Transverse colon (tissue), 4 donors: ENCODE data around the gene SGO2. TPM values are rescaled to one million over a fixed set of nuclear protein-coding genes. Genes with fewer than 3 reads are reported as not detected.
"Not testable (repeated sequence)": the region's sequence is repeated elsewhere in the genome, so short reads cannot be mapped to it uniquely, and the experiment has no call there.

Source experiments
- DNase-seq: peaks from one replicate; pipeline ENCODE4 v3.0.0-alpha.2; 2019
- H3K27ac ChIP-seq, 4 donors: fragments of 200-600 bp; sonication (generic); 2 replicates each; pipeline ENCODE4 v1.5.1; 2016 to 2018; ENCODE audit warnings: inconsistent platforms in 4 of 4
- H3K27me3 ChIP-seq: fragments of 200-600 bp; sonication (generic); 2 replicates; pipeline ENCODE4 v1.5.1; 2017; ENCODE audit warnings: inconsistent platforms
- H3K36me3 ChIP-seq, 4 donors: fragments of 200-600 bp; sonication (generic); 2 replicates each; pipeline ENCODE4 v1.5.1; 2017 to 2019; ENCODE audit warnings: inconsistent platforms in 4 of 4
- H3K4me1 ChIP-seq, 4 donors: fragments of 200-600 bp; sonication (generic); 2 replicates each; pipeline ENCODE4 v1.5.1; 2017 to 2020; ENCODE audit warnings: inconsistent platforms in 4 of 4
- H3K4me3 ChIP-seq, 4 donors: fragments of 200-600 bp; sonication (generic); 1 replicate in 1 of 4; 2 replicates in 3 of 4; pipeline versions ENCODE4 v1.5.1 to v1.6.1; 2017 to 2019; ENCODE audit warnings: inconsistent platforms in 4 of 4
- H3K9me3 ChIP-seq, 2 donors: fragments of 200-600 bp; sonication (generic); 2 replicates each; pipeline ENCODE4 v1.5.1; 2017 to 2019; ENCODE audit warnings: inconsistent platforms in 2 of 2
- CTCF ChIP-seq, 5 experiments: fragments of 200-600 bp in 3 of 5; fragments of 450-650 bp in 2 of 5; sonication (generic) in 3 of 5; IDR thresholded peaks; 1 replicate in 2 of 5; 2 replicates in 3 of 5; pipeline ENCODE4 v1.5.1; 2016 to 2017; ENCODE audit warnings: antibody characterized with exemption in 5 of 5, inconsistent platforms in 3 of 5, mild to moderate bottlenecking in 2 of 5, moderate library complexity in 1 of 5
- EP300 ChIP-seq: sonication (generic); formaldehyde crosslinking; IDR thresholded peaks from one replicate; pipeline ENCODE4 v1.6.1; 2017; ENCODE audit warnings: antibody characterized with exemption, low read depth
- POLR2A ChIP-seq: fragments of 450-650 bp; IDR thresholded peaks from one replicate; pipeline ENCODE4 v1.6.1; 2016; ENCODE audit warnings: antibody characterized with exemption, mild to moderate bottlenecking, moderate library complexity
- POLR2AphosphoS5 ChIP-seq, 3 donors: sonication (generic); formaldehyde crosslinking; IDR thresholded peaks; one replicate each; pipeline ENCODE4 v1.6.1; 2016; ENCODE audit warnings: antibody characterized with exemption in 3 of 3
- WGBS, 2 donors: methylation state at CpG; one replicate each; pipeline ENCODE4 v1.1.5; 2018; ENCODE audit warnings: low coverage in 1 of 2; 5-methylcytosine and 5-hydroxymethylcytosine counted together
- in situ Hi-C, 4 donors: fragments of 200-750 bp; cut with MboI; loops; one replicate each; pipeline versions ENCODE4 v1.15.0 to v1.15.1; 2017; ENCODE audit warnings: low sequenced_read_pairs in 3 of 4, low pct_ligation_motif_present in 1 of 4, low pct_unique_long_range_greater_than_20kb in 1 of 4
- intact Hi-C: fragments of 100-400 bp; cut with DNase I; formaldehyde crosslinking; loops from one replicate; pipeline ENCODE4 v1.15.1; 2023; ENCODE audit warnings: low total_unique reads
- total RNA-seq, 4 donors: library from RNA; depleted of rRNA; stranded (reverse); fragments of >200 nt; gene quantifications; one replicate each; pipeline ENCODE4 v1.1.0, GENCODE V29; 2016

SGO2 gene
- total RNA-seq, 4 donors from 2014 or later = 0.75 to 4.8 (median 2.9) TPM

- WGBS, 2 donors = 75% methylated on average over 4 to 5 of the region's 5 CpGs
These were observed 78.7 kb downstream of the SGO2 start for GRCh38 chr2:200604571-200605255.

GRCh38 chr2:200608341-200609027, 82.5 kb downstream of the SGO2 start:
- Histone ChIP-seq H3K9me3 (no peaks in the 10 kb centered on the region), H3K27ac (no peak overlapping the region), H3K4me3 (no peak overlapping the region), H3K27me3 (no peaks in the 10 kb centered on the region), H3K36me3 (no peaks in the 10 kb centered on the region), H3K4me1 (no peaks in the 10 kb centered on the region)
- intact Hi-C loops (no loop called here), in situ Hi-C loops (no loop called here)
- no peak for DNase-seq
- 48 to 52% methylated on average over 3 of the region's 3 CpGs for WGBS, 2 donors
- TF ChIP-seq POLR2A (no peak), POLR2AphosphoS5 (IDR thresholded peaks at IDR 0.05) (no peak)

More at GRCh38 chr2:200604571-200605255, 78.7 kb downstream of the SGO2 start:
- Histone ChIP-seq H3K4me1 (no peaks in the 10 kb centered on the region), H3K27me3 (no peaks in the 10 kb centered on the region), H3K36me3 (no peaks in the 10 kb centered on the region), H3K9me3 (no peaks in the 10 kb centered on the region), H3K27ac (no peak overlapping the region), H3K4me3 (no peak overlapping the region)
- in situ Hi-C loops = no loop called here
- intact Hi-C loops = no loop called here
- no peak for DNase-seq
- TF ChIP-seq POLR2A = no peak
- TF ChIP-seq CTCF (IDR thresholded peaks at IDR 0.05) = no peak
- no peak for TF ChIP-seq POLR2AphosphoS5 (IDR thresholded peaks at IDR 0.05)
- no peak for TF ChIP-seq EP300

- Histone ChIP-seq H3K36me3 (no peaks in the 10 kb centered on the region), H3K4me3 (no peak overlapping the region), H3K27me3 (no peaks in the 10 kb centered on the region), H3K4me1 (no peaks in the 10 kb centered on the region), H3K9me3 (no peaks in the 10 kb centered on the region), H3K27ac (no peak overlapping the region)
- no peak for DNase-seq
- TF ChIP-seq EP300 (no peak), POLR2AphosphoS5 (IDR thresholded peaks at IDR 0.05) (peak in 1 of 3 donors; percentile 15)
- in situ Hi-C loops = no loop called here
- intact Hi-C loops = no loop called here
These were observed 83.1 kb downstream of the SGO2 start for GRCh38 chr2:200609028-200609614.

GRCh38 chr2:200610217-200610616, 84.2 kb downstream of the SGO2 start:
- DNase-seq, H3K27me3 ChIP-seq, H3K9me3 ChIP-seq, intact Hi-C loops, H3K36me3 ChIP-seq, in situ Hi-C loops, H3K4me3 ChIP-seq, H3K27ac ChIP-seq, H3K4me1 ChIP-seq: not testable (repeated sequence)
- WGBS, 2 donors = 75 to 93% methylated on average over 3 of the region's 3 CpGs

- no peaks in the 10 kb centered on the region for H3K36me3 ChIP-seq
- H3K27ac ChIP-seq = no peak overlapping the region
- H3K4me3 ChIP-seq = no peak overlapping the region
- H3K27me3 ChIP-seq = no peaks in the 10 kb centered on the region
- H3K4me1 ChIP-seq = no peaks in the 10 kb centered on the region
- intact Hi-C loops = no loop called here
- TF ChIP-seq EP300 = no peak
- no peak for TF ChIP-seq CTCF (IDR thresholded peaks at IDR 0.05)
- TF ChIP-seq POLR2A = no peak
- no peak for TF ChIP-seq POLR2AphosphoS5 (IDR thresholded peaks at IDR 0.05)
- H3K9me3 ChIP-seq = no peaks in the 10 kb centered on the region
- in situ Hi-C loops = no loop called here
- WGBS, 2 donors = 83 to 89% methylated on average over 3 to 4 of the region's 4 CpGs
- DNase-seq = no peak
These were observed 87.7 kb downstream of the SGO2 start for GRCh38 chr2:200613692-200614091.
